ENCODE results near the gene ARHGAP26.

- TF ChIP-seq, protein P1, sequence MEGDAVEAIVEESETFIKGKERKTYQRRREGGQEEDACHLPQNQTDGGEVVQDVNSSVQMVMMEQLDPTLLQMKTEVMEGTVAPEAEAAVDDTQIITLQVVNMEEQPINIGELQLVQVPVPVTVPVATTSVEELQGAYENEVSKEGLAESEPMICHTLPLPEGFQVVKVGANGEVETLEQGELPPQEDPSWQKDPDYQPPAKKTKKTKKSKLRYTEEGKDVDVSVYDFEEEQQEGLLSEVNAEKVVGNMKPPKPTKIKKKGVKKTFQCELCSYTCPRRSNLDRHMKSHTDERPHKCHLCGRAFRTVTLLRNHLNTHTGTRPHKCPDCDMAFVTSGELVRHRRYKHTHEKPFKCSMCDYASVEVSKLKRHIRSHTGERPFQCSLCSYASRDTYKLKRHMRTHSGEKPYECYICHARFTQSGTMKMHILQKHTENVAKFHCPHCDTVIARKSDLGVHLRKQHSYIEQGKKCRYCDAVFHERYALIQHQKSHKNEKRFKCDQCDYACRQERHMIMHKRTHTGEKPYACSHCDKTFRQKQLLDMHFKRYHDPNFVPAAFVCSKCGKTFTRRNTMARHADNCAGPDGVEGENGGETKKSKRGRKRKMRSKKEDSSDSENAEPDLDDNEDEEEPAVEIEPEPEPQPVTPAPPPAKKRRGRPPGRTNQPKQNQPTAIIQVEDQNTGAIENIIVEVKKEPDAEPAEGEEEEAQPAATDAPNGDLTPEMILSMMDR (optimal IDR thresholded peaks at IDR 0.05 in 1 of 3, IDR thresholded peaks at IDR 0.05 in 1 of 3, conservative IDR thresholded peaks at IDR 0.05 in 1 of 3; ENCODE audit: extremely low read depth in 1 of 3, insufficient read depth in 2 of 3, low read length in 3 of 3) = no peak
- no peak for TF ChIP-seq EZH2 (IDR thresholded peaks at IDR 0.05; ENCODE audit: low read length)
These were observed 101.4 kb downstream of the ARHGAP26 start for GRCh38 chr5:142871363-142872193.

Measured in keratinocyte (primary cell).